Measurements from ENCODE around the gene NCOR2. TPM values are rescaled to one million over a fixed set of nuclear protein-coding genes. Genes with fewer than 3 reads are reported as not detected.

NCOR2 gene
- total RNA-seq, 1 experiment from 2014 or later: 326 TPM

- Mint-ChIP-seq H3K9me3 (no peaks in the 10 kb centered on the region), H3K4me3 (no peak overlapping the region), H3K36me3 (peaks cover 5% of the 10 kb centered on the region), H3K27ac (peak overlapping the region; percentile 31), H3K27me3 (ENCODE audit: low read depth) (no peaks in the 10 kb centered on the region), H3K4me1 (peaks cover 35% of the 10 kb centered on the region)
- DNase-seq (ENCODE audit: low spot score): no peak
- CTCF ChIA-PET: interaction anchor here (1.1 to 2.0 kb wide), 3 partner anchors 11 to 244 kb away, joined by 3 to 6 read pairs (median 4); no protein-coding TSS in a partner anchor
- TF ChIP-seq USF1 (CRISPR knock-in tag; IDR thresholded peaks at IDR 0.05): no peak
- no peak for TF ChIP-seq ELF4 (CRISPR knock-in tag; IDR thresholded peaks at IDR 0.05; ENCODE audit: low read depth)
- no peak for TF ChIP-seq ZNF263 (CRISPR knock-in tag; IDR thresholded peaks at IDR 0.05; ENCODE audit: low read depth)
- TF ChIP-seq, protein P1, sequence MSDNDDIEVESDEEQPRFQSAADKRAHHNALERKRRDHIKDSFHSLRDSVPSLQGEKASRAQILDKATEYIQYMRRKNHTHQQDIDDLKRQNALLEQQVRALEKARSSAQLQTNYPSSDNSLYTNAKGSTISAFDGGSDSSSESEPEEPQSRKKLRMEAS (CRISPR knock-in tag; IDR thresholded peaks at IDR 0.05): no peak
- TF ChIP-seq NR2C2 (CRISPR knock-in tag; IDR thresholded peaks at IDR 0.05): no peak
- TF ChIP-seq JAZF1 (CRISPR knock-in tag; IDR thresholded peaks at IDR 0.05): no peak
- TF ChIP-seq, protein P2, sequence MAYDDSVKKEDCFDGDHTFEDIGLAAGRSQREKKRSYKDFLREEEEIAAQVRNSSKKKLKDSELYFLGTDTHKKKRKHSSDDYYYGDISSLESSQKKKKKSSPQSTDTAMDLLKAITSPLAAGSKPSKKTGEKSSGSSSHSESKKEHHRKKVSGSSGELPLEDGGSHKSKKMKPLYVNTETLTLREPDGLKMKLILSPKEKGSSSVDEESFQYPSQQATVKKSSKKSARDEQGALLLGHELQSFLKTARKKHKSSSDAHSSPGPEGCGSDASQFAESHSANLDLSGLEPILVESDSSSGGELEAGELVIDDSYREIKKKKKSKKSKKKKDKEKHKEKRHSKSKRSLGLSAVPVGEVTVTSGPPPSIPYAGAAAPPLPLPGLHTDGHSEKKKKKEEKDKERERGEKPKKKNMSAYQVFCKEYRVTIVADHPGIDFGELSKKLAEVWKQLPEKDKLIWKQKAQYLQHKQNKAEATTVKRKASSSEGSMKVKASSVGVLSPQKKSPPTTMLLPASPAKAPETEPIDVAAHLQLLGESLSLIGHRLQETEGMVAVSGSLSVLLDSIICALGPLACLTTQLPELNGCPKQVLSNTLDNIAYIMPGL (CRISPR knock-in tag; IDR thresholded peaks at IDR 0.05): no peak
- POLR2A ChIA-PET: no interaction called here
- ATAC-seq: no peak
Observed at GRCh38 chr12:124520265-124520701, 47.1 kb downstream of the NCOR2 start.

DNA sequence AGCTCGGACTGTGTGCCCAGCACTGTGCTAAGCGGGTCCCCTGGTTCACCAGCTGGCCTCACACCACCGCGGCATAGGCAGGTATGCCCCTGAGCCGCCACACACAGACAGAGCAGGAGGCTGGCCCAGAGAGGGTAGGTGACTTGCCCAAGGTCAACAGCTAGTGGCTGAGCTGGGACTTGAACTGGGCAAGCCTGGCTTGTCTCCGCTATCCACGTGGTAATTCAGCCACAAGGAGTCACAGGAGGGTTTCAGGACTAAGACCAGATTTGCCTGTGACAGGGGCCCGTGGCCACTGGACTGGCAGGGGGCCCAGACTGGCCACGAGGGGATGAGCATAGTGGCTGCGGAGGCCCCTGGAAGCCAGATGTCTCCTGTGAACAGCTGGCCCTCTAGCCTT, 47.7 kb downstream of the NCOR2 start:
- ChIA-PET POLR2A (no interaction called here), CTCF (interaction anchor here (0.7 to 2.0 kb wide), 4 partner anchors 10 to 245 kb away, joined by 3 to 6 read pairs (median 4); no protein-coding TSS in a partner anchor)
- Mint-ChIP-seq H3K27ac (peak overlapping the region; percentile 53; the same call in 1 of the 2 replicates), H3K4me3 (no peak overlapping the region), H3K36me3 (peaks cover 7% of the 10 kb centered on the region), H3K9me3 (no peaks in the 10 kb centered on the region), H3K27me3 (ENCODE audit: low read depth) (no peaks in the 10 kb centered on the region), H3K4me1 (peaks cover 35% of the 10 kb centered on the region)
- DNase-seq (ENCODE audit: low spot score) (no peak), ATAC-seq (no peak)
- no peak for TF ChIP-seq SOX15 (CRISPR knock-in tag; IDR thresholded peaks at IDR 0.05)
- no peak for TF ChIP-seq ZNF423 (CRISPR knock-in tag; IDR thresholded peaks at IDR 0.05)
- TF ChIP-seq SMAD3 (CRISPR knock-in tag; IDR thresholded peaks at IDR 0.05; ENCODE audit: borderline replicate concordance): no peak
- TF ChIP-seq, protein P3, sequence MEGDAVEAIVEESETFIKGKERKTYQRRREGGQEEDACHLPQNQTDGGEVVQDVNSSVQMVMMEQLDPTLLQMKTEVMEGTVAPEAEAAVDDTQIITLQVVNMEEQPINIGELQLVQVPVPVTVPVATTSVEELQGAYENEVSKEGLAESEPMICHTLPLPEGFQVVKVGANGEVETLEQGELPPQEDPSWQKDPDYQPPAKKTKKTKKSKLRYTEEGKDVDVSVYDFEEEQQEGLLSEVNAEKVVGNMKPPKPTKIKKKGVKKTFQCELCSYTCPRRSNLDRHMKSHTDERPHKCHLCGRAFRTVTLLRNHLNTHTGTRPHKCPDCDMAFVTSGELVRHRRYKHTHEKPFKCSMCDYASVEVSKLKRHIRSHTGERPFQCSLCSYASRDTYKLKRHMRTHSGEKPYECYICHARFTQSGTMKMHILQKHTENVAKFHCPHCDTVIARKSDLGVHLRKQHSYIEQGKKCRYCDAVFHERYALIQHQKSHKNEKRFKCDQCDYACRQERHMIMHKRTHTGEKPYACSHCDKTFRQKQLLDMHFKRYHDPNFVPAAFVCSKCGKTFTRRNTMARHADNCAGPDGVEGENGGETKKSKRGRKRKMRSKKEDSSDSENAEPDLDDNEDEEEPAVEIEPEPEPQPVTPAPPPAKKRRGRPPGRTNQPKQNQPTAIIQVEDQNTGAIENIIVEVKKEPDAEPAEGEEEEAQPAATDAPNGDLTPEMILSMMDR (IDR thresholded peaks at IDR 0.05): no peak
- TF ChIP-seq, protein P4, sequence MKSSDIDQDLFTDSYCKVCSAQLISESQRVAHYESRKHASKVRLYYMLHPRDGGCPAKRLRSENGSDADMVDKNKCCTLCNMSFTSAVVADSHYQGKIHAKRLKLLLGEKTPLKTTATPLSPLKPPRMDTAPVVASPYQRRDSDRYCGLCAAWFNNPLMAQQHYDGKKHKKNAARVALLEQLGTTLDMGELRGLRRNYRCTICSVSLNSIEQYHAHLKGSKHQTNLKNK (CRISPR knock-in tag; IDR thresholded peaks at IDR 0.05): no peak
- TF ChIP-seq NR2C2 (CRISPR knock-in tag; IDR thresholded peaks at IDR 0.05): no peak
- no peak for TF ChIP-seq ZBTB21 (CRISPR knock-in tag; IDR thresholded peaks at IDR 0.05; ENCODE audit: borderline replicate concordance)
- no peak for TF ChIP-seq ZNF232 (CRISPR knock-in tag; IDR thresholded peaks at IDR 0.05)
- TF ChIP-seq FOXJ3 (CRISPR knock-in tag; IDR thresholded peaks at IDR 0.05; ENCODE audit: borderline replicate concordance): no peak

- peaks cover 7% of the 10 kb centered on the region for H3K36me3 Mint-ChIP-seq
- ATAC-seq: peak; percentile 9
- H3K27me3 Mint-ChIP-seq (ENCODE audit: low read depth): no peaks in the 10 kb centered on the region
- peak overlapping the region; percentile 95 for H3K27ac Mint-ChIP-seq
- POLR2A ChIA-PET: no interaction called here
- H3K9me3 Mint-ChIP-seq: no peaks in the 10 kb centered on the region
- H3K4me1 Mint-ChIP-seq: peaks cover 46% of the 10 kb centered on the region
- DNase-seq (ENCODE audit: low spot score): no peak
- H3K4me3 Mint-ChIP-seq: no peak overlapping the region
- CTCF ChIA-PET: interaction anchor here (0.9 to 2.0 kb wide), 6 partner anchors 18 to 254 kb away, joined by 3 to 6 read pairs (median 3); no protein-coding TSS in a partner anchor
- no peak for TF ChIP-seq GRHL2 (CRISPR knock-in tag; IDR thresholded peaks at IDR 0.05; ENCODE audit: insufficient replicate concordance, severe bottlenecking)
- TF ChIP-seq GABPB1 (CRISPR knock-in tag; IDR thresholded peaks at IDR 0.05): peak; percentile 40; the same call in 1 of the 2 replicates
Observed at GRCh38 chr12:124518051-124518932, 49.1 kb downstream of the NCOR2 start.

All from WTC11 (cell line).